CD4-positive, alpha-beta T cell treated with Interferon gamma for 1 hour (primary cell): ENCODE measurements around the gene DNM3.
"Not testable (repeated sequence)": the region's sequence is repeated elsewhere in the genome, so short reads cannot be mapped to it uniquely, and the experiment has no call there.

ENCODE experiments used
- DNase-seq: peaks from one replicate; pipeline ENCODE4 v3.0.0-alpha.2; 2020

DNM3 gene

GRCh38 chr1:172298141-172298540 is 456.8 kb downstream of the DNM3 start:
- no peak for DNase-seq

GRCh38 chr1:172298911-172299310 is 457.6 kb downstream of the DNM3 start:
- DNase-seq: no peak

- DNase-seq: no peak
Observed at GRCh38 chr1:172299515-172299914, 458.2 kb downstream of the DNM3 start.

- DNase-seq: not testable (repeated sequence)
Observed at GRCh38 chr1:172307508-172307907, 466.2 kb downstream of the DNM3 start.

DNA sequence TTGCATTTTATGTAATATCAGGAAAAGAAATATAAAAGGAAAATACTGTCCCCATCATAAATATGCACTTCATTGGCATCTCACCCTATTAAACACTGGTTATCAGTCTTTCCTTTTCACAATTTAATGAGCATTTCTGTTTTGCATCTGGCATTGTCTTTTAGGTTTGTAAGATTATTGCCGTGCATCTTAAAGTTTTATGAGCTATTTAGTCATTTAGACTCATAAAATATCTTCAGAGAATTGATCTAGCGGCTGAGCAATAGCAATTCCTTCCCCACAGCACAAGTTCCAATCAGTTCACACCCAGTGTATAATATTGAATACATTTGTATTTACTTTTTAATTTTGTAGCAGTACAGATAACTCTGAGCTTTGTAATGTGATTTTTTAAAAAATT is 466.8 kb downstream of the DNM3 start:
- no peak for DNase-seq

GRCh38 chr1:172308577-172308976 is 467.3 kb downstream of the DNM3 start:
- no peak for DNase-seq

DNA sequence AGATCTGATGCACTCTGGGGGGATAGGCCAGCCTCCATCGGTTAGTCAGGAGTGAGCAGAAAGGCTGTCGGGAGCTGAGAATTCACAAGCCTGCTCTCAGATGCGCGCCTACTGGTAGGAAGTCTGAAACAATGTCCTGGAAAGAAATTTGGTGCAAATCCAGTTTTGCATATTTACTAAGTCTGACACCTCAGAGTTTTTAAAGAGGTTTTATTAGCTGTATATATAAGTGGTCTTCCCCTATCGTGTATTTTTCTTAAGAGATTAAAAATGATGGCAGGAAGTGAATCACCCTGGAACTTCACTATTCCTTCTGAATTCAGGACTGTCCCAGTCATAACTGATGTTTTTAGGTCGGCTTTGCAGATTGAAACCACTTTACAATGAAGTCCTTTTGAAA is 479.4 kb downstream of the DNM3 start:
- DNase-seq: no peak

DNA sequence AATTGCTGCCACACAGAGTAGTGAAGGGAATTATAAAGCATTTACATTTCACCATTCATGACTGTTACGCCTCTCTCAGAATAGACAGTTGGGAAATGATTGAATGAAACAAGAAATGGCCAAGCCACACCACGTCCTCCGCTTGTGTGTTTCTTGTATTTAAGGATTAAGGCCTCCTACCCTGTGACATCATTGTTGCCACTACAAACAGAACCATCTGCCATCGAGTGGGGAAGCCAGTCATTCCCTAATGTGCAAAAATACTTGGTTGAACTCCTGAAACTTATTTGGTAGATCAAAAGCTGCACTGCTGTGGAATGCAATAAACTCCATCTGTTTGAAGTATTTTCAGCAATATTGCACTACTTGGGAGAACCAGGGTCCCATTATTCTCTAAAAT is 480.2 kb downstream of the DNM3 start:
- DNase-seq: no peak

GRCh38 chr1:172322219-172323061 is 481.1 kb downstream of the DNM3 start:
- no peak for DNase-seq

DNA sequence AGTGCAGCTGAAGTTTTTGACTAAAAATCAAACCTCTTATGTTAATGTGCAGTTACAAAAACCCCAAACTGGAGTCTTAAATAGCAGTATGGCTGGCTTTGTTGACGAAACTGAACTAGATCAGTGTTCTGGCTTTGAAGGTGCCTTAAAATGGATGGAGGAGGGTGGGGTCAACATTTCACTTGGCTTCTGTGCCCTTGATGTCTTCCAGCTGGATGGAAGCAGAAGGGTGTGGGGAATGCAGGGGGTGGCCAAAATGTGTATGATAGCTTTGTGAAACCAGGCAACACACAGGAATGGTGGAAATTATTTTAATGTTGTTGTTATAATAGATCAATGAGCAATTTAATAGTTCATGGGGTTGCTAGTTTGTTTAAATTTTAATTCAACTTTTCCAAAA is 482.4 kb downstream of the DNM3 start:
- no peak for DNase-seq

DNA sequence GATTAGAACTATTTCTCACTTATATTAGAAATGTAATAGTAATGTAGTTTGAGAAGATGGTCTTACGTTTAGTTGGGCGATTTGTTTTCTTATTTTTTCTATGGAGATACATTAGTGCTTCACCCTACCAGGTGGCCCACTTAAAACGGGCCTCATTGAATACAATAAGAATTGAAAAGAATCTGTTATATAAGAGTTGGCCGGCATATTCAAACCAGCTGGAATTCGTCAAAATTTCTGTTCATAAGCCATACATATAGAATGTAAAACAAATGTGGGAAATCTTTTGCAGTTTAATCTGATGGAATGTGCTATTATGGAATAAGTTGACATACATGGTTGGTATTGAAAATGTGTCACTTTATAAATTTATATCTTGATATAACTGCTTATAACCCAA is 482.8 kb downstream of the DNM3 start:
- no peak for DNase-seq

DNA sequence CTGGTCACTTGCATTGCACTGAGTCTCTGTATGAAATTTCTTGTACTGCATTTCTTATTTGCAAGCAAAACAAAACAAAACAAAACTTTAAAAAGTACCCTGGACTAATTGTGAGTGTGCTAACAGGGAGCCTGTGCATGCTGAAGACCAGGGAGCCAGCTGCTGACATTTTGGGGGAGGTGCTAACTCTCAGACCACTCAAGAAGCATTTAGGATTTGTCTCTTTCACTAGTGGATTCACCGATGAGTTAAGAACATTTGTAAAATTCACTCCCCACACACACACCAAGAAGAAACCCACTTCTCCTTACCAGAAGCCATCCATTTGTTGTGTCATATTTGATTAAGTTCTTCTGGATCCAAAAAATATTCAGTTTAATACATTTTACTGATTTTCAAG is 483.5 kb downstream of the DNM3 start:
- no peak for DNase-seq

GRCh38 chr1:172325531-172325930 is 484.2 kb downstream of the DNM3 start:
- no peak for DNase-seq

DNA sequence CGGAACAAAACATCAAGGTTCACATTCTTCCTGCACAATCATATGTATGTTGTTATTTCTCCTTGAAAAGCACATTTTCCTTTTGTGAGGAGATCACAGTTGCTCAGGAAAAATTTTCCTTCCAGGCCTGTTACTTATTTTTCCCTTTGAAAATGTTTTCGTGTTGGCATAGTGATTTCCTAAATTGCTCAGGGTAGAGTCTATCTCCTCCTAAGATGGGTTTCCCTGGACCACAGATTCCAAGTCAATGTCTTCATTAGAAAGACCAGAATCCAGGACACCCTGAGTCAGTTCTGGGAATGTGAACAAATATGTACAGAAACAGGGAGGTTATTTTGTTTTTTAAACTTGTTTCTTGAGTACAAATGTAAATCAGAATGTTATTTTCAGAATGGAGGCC is 484.8 kb downstream of the DNM3 start:
- DNase-seq: no peak

GRCh38 chr1:172328266-172328665 is 487.0 kb downstream of the DNM3 start:
- no peak for DNase-seq

- DNase-seq: no peak
Observed at GRCh38 chr1:172332230-172332629, 490.9 kb downstream of the DNM3 start.

GRCh38 chr1:172335377-172335776 is 494.1 kb downstream of the DNM3 start:
- no peak for DNase-seq

- DNase-seq: no peak
Observed at GRCh38 chr1:172338295-172338735, 497.0 kb downstream of the DNM3 start.

- DNase-seq: no peak
Observed at GRCh38 chr1:172339842-172340241, 498.5 kb downstream of the DNM3 start.

GRCh38 chr1:172340520-172340919 is 499.2 kb downstream of the DNM3 start:
- DNase-seq: no peak

DNA sequence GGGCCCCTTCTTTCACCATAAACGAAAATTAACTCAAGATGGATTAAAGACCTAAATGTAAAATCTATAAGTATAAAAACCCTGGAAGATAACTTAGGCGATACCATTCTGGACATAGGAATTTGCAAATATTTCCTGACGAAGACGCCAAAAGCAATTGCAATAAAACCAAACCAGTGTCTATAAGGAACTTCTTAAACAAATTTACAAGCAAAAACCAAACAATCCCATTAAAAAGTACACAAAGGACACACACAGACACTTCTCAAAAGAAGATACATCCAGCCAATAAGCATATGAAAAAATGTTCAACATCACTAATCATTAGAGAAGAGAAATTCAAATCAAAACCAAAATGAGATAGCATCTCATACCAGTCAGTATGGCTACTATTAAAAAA is 500.4 kb downstream of the DNM3 start:
- DNase-seq: no peak

DNA sequence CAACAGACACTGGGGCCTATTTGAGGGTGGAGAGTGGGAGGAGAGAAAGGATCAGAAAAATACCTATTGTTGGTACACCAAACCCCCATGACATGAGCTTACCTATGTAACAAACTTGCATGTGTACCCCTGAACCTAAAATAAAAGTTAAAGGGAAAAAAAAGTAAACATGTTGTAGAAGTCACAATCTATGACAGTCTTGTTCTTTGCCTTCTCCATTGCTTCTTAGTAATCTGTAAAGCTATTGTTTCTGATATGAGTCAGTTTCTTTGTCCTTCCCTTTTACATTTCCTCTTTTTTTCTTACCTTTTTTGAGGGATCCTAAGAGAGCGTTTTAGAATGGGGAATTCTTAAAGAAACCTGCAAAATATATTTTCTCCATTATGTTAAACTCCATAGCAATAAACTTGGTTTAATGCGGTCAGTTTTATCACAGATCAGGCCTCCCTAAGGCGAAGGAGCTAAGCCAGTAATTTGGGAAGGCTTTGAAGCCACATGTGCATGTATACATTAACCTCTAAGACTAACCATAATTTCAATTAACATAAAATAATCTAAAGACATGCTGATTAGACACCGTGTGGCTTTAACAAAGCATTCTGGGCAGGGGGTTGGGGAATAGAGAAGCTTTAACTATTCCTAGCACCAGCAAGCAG is 501.4 kb downstream of the DNM3 start:
- no peak for DNase-seq

DNA sequence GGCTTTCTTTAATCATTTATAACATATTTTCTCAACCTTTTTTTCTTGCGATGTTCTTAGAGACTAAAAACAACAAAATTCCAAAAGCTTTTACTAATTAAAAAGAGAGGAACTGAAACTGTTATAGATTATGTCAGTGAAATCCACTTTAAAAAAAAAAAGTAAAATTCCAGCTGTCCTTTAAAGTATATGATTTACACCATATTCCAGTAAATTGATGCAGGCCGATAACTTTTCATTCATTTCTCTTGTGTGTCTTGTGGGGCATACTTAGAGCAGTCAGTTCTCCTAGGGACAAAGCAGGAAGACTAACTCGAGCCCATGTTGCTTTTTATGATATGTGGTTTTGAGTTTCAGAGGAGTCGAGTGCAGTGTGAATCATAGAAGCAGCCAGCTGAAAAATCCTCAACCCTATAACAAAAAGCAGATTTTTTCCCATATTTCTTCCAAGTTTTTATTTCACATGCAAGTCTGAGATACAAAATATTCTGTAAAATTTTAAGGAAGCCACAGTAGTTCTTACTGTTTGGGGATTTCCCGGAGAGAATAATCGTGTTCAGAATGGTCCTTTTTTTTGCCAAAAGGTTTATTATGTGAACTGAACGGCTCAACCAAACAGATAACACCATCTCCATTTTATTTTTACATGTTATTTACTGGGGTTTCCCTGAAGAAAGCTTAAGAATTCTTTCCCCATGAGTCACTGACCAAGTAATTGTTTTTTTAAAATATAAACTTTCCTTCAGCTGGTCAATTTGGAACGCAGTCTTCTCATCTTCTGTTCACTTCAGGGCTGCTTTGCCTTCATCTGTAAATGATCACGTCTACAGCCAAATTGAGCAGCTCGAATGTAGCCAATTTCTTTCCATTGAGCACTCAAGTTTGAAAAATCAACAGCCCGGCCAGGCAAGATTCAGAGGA is 502.2 kb downstream of the DNM3 start:
- DNase-seq: no peak
